Stimulated activated CD8-positive, alpha-beta memory T cell treated with anti-CD3 and anti-CD28 coated beads, Interleukin-4, amount 100 ng/mL, for 4 hours (primary cell): ENCODE measurements around the gene SYNDIG1.

ENCODE experiments used
- DNase-seq, 2 donors: peaks; one replicate each; pipeline ENCODE4 v3.0.0-alpha.2; 2020; ENCODE audit warnings: low read depth in 2 of 2, low spot score in 1 of 2

Gene SYNDIG1

DNA sequence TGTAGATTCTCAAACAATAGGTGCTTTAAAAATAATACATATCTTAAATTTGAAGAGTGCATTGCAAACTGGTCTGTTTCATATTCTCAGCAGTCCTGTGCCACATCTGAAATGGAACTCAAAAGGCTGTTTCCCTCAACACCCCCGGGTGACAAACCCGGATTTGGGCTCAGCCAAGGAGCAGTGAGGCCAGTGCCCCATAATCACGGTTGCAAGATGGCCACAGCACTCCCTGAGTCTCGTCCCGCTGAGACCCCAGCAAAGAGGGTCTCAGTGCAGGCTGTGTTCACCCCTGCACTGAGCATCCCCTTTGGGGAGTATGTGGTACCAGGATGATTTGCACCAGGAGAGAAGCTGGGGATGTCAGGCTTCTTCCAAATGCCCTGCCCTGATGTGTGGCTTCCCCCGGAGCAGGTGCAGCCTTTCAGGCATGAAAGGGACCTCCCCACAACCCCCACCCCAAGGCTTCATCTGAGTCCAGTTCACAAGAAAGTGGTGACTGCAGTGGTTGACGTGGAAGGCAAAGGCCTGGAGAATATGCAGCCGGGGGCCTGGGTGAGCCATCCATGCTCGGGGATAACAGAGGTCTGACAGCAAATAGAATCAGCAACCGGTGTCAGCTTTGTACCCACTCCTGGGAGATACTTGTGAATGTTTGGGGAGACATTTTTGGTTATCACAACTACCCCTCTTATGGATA is 202.9 kb downstream of the SYNDIG1 start:
- no peak for DNase-seq

- no peak for DNase-seq
Observed at GRCh38 chr20:24672886-24673677, 203.7 kb downstream of the SYNDIG1 start.

DNA sequence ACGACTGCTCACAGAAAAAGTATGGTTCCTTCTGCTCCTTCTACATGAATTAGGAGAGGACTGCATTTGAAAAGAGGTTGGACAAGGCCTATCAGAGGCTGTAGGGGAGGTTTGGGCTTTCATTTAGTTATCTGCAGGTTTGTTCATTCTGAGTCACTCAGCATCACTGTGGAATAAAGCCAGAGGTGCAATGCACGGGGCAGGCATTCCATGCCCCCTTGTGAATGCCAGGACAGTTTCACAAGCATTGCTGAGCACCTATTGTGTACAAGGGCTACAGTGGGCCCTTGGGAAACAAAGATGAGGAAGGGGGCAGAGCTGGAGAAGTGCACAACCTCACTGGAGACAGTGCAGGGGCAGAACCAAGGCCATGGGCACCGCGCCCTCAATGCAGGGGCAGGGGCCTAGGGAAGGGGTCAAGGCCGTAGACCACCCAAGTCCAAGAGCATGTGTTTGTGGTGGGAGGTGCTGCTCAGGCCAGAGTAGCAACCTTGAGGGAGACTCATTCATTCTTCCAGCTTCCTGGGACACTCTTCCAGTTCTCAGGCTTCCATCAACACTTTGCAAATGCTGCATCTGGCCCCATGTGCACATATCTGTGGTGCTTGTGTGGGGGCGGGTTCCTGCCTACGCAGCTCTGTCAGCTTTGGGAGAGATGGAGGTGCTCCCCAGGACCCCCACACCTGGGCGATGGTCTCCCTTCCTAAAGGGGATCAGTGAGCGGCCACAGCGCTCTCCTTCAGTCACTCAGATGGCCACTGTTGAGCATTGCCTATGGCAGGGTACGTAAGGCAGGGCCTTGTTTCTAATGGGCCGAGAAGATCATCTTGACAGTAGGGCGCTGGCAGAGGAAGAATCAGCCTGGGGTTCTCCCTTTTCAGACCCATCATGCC is 204.5 kb downstream of the SYNDIG1 start:
- DNase-seq: no peak

DNA sequence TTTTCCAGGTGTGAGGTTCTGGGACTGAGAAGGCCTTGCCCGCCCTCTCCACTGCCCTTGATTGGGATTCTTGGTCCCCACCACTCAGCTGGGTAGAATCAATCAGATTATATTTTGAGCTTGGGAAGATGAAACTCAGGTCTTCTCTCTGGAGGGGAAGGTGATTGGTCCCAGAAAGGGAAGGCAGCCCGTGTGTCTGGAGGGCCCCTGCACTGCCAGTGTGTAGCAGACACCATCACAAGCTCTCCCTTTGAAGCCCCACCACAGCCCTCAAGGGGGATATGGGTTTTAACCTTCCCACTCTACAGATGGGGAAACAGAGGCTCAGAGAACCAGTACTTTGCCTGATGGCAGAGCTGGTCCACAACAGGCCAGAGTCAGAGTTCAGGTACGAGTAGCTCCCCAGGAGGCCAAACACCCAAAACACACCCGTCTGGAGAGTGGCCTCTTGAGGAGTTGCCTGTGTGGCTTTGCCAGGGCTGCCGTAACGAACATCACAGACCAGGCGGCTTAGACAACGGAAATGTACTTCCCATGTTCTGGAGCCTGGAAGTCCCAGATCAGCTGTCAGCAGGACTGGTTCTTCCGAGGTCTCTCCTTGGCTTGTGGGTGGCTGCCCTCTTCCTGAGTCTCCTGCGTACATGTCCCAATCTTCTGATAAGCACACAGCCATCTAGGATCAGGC is 205.6 kb downstream of the SYNDIG1 start:
- no peak for DNase-seq

DNA sequence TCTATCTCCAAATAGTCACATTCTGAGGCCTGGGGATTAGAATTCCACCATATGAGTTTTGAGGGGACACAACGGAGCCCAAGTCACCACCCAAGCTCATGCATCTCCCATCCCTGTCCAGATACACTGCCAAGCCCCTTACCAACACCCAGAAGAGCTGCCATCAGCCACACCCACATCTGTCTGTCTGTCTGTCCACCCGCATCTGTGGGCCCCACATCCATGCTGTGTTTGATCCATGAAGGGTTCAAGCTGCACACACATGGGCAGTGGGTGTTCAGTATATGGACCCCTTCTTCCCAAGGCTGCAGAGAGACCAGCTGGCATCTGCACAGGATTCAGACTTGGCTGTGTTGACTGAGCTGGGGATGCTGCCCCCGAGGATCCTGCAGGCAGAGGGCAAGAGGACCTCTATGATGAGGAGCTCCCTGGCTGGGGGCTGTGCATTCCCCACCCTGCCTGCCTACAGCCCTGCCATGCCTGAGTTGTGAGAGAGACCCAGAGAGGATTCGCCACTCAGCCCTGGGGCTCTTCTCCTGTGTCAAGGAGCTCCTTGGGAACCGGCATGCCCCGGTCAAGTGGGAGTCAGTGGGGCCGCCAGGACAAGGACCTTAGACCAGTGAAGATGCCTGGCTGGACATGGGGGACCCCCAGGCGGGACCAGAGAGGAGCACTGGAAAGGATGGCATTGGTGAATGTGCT is 206.4 kb downstream of the SYNDIG1 start:
- no peak for DNase-seq

GRCh38 chr20:24676353-24676977 is 207.0 kb downstream of the SYNDIG1 start:
- no peak for DNase-seq

DNA sequence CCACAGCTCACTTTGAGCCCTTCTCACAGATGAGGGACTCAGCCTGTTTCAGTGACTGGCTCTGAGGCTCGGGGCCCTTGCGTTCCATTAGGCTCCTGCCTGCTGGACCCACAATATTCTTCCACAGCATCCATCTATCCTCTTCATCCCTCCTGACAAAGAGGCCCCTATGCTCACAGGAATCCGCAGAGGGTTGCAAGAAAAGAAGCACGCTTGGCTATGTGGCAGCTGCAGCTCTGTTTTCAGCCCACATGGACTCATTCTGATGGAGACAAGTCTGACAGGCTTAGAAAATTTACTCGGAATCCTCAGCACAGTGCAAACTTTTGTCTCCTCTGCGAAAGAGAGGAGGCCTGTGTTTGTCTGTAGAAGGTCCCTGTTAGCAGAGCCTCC is 207.5 kb downstream of the SYNDIG1 start:
- no peak for DNase-seq

GRCh38 chr20:24677626-24678315 is 208.3 kb downstream of the SYNDIG1 start:
- DNase-seq: no peak

- no peak for DNase-seq
Observed at GRCh38 chr20:24678351-24679106, 209.1 kb downstream of the SYNDIG1 start.

- no peak for DNase-seq
Observed at GRCh38 chr20:24679448-24680047, 210.1 kb downstream of the SYNDIG1 start.

DNA sequence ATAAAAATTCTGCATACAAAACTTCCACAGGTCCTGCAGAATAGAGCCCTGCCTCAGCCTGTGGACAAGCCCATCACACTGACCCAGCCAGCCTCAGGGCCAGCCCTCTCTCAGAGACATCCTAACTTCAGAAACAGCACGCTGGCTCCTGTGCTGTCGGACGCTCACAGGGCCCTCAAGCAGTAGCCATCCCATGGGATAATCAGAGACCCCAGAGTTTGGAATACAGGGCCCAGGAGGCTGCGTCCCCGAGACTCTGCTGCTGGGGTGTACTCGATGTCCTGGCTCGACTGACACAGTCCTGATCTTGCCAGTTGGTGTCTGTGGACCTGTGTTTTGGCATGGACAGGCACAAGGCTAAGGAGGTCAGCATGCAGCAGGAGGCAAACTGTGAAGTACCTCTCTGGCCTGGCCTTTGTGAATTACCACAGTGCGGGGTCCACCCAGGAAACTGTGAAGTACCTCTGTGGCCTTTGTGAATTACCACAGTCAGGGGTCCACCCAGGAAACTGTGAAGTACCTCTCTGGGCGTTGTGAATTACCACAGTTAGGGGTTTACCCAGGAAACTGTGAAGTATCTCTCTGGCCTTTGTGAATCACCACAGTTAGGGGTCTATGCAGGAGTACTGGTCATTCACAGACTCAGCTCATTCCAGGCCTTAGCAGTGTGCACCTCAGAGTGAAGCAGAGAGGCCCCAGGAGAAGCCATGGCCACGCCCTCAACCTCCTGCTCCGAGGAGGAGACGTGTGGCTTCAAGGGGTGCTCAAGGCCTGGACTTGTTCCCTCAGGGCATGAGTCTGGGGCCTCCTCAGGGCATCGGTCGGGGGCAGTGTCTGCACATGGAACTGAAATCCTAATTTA is 212.4 kb downstream of the SYNDIG1 start:
- DNase-seq: no peak

GRCh38 chr20:24682496-24682985 is 213.1 kb downstream of the SYNDIG1 start:
- DNase-seq: no peak

DNA sequence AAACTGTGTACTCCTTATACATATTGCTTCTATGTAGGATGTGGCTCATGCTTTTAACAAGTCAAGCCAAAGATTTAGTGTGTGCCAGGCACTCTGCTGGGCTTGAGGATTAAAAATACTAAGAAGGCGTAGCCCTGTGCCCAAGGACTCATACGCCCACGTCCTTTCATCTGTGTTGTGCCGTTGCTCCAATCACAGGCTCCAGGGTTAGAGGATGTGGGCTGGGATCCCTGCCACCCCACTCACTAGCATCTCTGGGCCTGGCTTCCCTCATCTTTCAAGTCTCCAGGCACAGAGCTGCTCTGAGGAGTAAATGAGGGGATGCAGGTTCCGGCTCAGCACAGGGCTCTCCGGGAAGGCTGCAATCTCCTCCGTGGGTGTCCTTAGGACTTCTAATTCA is 214.2 kb downstream of the SYNDIG1 start:
- DNase-seq: no peak

DNA sequence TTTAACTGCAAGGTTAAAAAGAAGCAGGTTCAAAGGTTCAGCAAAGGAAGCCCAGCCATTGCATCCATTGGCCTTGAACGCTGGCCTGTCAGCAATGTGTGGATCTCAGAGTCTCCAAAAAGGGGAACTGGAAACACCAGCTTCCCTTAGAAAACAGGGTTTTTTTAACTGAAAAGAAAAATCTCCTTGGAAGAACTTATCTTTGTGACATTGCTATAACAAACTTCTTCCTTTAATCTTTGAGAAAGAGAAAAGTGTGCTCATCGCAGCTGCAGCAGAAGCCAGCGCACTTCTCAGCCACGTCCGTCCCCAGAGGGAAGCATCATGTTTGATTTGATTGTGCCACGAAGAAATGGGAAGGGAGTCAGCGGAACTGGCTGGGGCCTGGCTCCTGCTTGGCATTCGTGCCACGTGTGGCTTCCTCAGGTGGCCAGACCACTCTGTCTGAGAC is 215.0 kb downstream of the SYNDIG1 start:
- DNase-seq: no peak

DNA sequence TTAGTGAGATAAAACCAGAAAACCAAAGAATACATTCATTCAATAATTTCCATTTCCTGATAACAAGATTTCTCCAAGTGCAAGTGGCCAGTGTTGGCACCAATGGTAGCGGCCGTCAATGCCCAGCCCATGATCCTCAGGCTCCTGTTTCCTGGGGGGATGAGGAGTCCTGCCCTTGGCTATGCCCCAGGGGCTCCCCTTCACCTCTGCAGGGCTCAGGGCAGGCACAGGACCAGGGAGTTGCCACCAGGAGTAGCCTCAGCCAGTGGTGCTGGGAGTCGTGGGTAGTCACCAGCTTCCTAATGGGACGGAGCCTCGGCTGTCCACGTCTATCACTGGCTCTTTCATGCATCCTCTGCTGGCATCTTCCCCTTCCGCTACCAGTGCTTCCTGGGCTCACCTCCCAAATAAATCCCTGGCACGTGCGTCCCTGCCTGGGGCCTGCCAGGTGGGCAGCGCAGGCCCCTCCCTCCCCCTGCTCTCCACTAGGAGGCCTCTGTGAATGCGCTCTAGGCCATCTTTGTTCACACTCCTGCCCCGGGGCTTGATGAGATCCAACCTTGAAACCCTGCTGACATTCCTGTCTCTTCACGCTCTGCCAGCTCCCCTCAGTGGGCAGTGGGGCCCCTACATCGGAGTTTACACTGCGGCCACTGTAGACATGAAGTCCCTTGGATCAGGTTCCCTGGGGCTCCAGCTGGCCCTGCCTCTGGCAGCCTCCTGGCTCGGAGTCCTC is 215.7 kb downstream of the SYNDIG1 start:
- DNase-seq: no peak

DNA sequence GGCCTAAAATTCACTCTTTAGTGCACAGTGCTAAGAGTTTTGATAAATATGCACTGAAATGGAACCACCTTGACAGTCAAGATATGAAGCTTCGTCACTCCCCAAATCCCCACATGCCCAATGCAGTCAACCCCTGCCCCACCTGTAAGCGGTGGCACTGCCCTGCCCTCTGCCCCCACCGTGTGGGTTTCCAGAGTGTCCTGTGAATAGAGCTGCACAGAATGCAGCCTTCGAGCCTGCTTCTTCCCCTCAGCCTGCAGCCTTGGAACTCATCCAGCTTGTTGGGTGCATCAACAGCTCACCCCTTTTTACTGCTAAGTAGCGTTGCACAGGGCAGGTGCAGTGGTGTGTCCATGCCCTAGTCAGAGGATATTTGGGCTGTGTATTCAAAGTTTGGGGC is 216.3 kb downstream of the SYNDIG1 start:
- no peak for DNase-seq
